HCT116 (cell line): Measurements from ENCODE around the gene ACRV1. TPM values are rescaled to one million over a fixed set of nuclear protein-coding genes. Genes with fewer than 3 reads are reported as not detected.

Experiments
- ATAC-seq: fragments of 200-7000 bp; cut with Tn5 transposase; 2 replicates; pipeline ENCODE4 v1.9.1; 2020; ENCODE audit warnings: mild to moderate bottlenecking, moderate library complexity
- BruUV-seq: library from RNA; stranded (reverse); fragments of 400-500 nt; replicated peaks from 2 replicates; lab custom pipeline; 2021; lab: Mats Ljungman, UMichigan
- CTCF ChIA-PET: fragments of 300-600 bp; sonication (Branson Sonifier 250); formaldehyde crosslinking; loops from one replicate; lab custom pipeline; 2021; ENCODE audit warnings: antibody characterized with exemption; lab: Charles Lee
- POLR2A ChIA-PET: fragments of 300-600, 350-600 bp; sonication (Branson Sonifier 250); formaldehyde crosslinking; loops from one replicate; lab custom pipeline; 2021; ENCODE audit warnings: antibody characterized with exemption; lab: Charles Lee
- RAD21 ChIA-PET, 2 experiments: fragments of 300-600 bp; sonication (Branson Sonifier 250); formaldehyde crosslinking; loops; one replicate each; lab custom pipeline; 2023; ENCODE audit warnings: low total read pairs in 2 of 2; ENCODE audit not compliant: uncharacterized antibody in 2 of 2, unreplicated experiment in 2 of 2, low non-redundant PET in 1 of 2; lab: Charles Lee
- DNase-seq: peaks from one replicate; pipeline ENCODE4 v3.0.0-alpha.2; 2010; ENCODE audit warnings: low read depth, low spot score
- H2AFZ ChIP-seq: fragments of 200-600 bp; shearing (Covaris generic), sonication (generic); 2 replicates; pipeline ENCODE4 v1.6.1; 2017; ENCODE audit warnings: low read depth, mixed run types, mixed read lengths, antibody characterized with exemption, low read length; ENCODE audit not compliant: poor library complexity, severe bottlenecking
- H3K27ac ChIP-seq: 2 replicates; pipeline ENCODE4 v1.5.1; 2012; ENCODE audit warnings: low read depth, low read length
- H3K27me3 ChIP-seq: fragments of 200-600 bp; sonication (generic); 2 replicates; pipeline ENCODE4 v1.6.1; 2016; ENCODE audit warnings: mixed run types, low read length, mixed read lengths; ENCODE audit not compliant: insufficient read depth
- H3K36me3 ChIP-seq, 2 experiments: fragments of 200-500 bp in 1 of 2; fragments of 200-600 bp in 1 of 2; sonication (Bioruptor generic) in 1 of 2; sonication (generic) in 1 of 2; 2 replicates each; pipeline versions ENCODE4 v1.5.1 to v1.6.1; 2014 to 2016; ENCODE audit warnings: low read length in 2 of 2, inconsistent platforms in 1 of 2, mixed read lengths in 1 of 2, mixed run types in 1 of 2; ENCODE audit not compliant: insufficient read depth in 2 of 2, control insufficient read depth in 1 of 2
- H3K4me1 ChIP-seq, 2 experiments: fragments of 200-600 bp in 1 of 2; sonication (generic) in 1 of 2; 2 replicates each; pipeline versions ENCODE4 v1.5.1 to v1.6.1; 2012 to 2017; ENCODE audit warnings: low read length in 2 of 2, inconsistent platforms in 1 of 2, mild to moderate bottlenecking in 1 of 2, mixed read lengths in 1 of 2, mixed run types in 1 of 2, moderate library complexity in 1 of 2; ENCODE audit not compliant: insufficient read depth in 2 of 2, control insufficient read depth in 1 of 2
- H3K4me2 ChIP-seq: fragments of 200-600 bp; sonication (generic); 2 replicates; pipeline ENCODE4 v1.6.1; 2017; ENCODE audit warnings: mixed run types, low read length, mixed read lengths
- H3K4me3 ChIP-seq, 2 experiments: fragments of 200-600 bp in 1 of 2; sonication (generic) in 1 of 2; replicated peaks in 1 of 2; 2 replicates each; pipeline ENCODE4 v1.5.1; 2011 to 2016; ENCODE audit warnings: low read length in 2 of 2, control low read depth in 1 of 2, low read depth in 1 of 2, mild to moderate bottlenecking in 1 of 2, mixed read lengths in 1 of 2, mixed run types in 1 of 2
- H3K79me2 ChIP-seq: fragments of 200-600 bp; sonication (generic); 2 replicates; pipeline ENCODE4 v1.6.1; 2017; ENCODE audit warnings: mild to moderate bottlenecking, mixed run types, low read length, moderate library complexity, mixed read lengths; ENCODE audit not compliant: insufficient read depth
- H3K9ac ChIP-seq: fragments of 200-600 bp; sonication (generic); 2 replicates; pipeline ENCODE4 v1.6.1; 2016; ENCODE audit warnings: low read length, mixed read lengths
- H3K9me2 ChIP-seq: fragments of 200-600 bp; sonication (generic), shearing (Covaris generic); 2 replicates; pipeline ENCODE4 v1.6.1; 2017; ENCODE audit warnings: mixed run types, mild to moderate bottlenecking, moderate library complexity; ENCODE audit not compliant: insufficient read depth
- H3K9me3 ChIP-seq, 2 experiments: fragments of 200-500 bp in 1 of 2; fragments of 200-600 bp in 1 of 2; sonication (Bioruptor generic) in 1 of 2; sonication (generic) in 1 of 2; 2 replicates each; pipeline ENCODE4 v1.6.1; 2014 to 2017; ENCODE audit warnings: low read length in 2 of 2, mixed read lengths in 2 of 2, inconsistent platforms in 1 of 2, low read depth in 1 of 2, mild to moderate bottlenecking in 1 of 2, mixed run types in 1 of 2, moderate library complexity in 1 of 2; ENCODE audit not compliant: control insufficient read depth in 1 of 2, insufficient read depth in 1 of 2
- H4K20me1 ChIP-seq: fragments of 200-600 bp; sonication (generic), shearing (Covaris generic); 2 replicates; pipeline ENCODE4 v1.6.1; 2017; ENCODE audit warnings: mixed run types, mild to moderate bottlenecking, moderate library complexity; ENCODE audit not compliant: insufficient read depth
- CBX3 ChIP-seq: IDR thresholded peaks from 2 replicates; pipeline ENCODE4 v1.6.1; 2012; ENCODE audit warnings: low read depth
- CEBPB ChIP-seq: IDR thresholded peaks from 2 replicates; pipeline ENCODE4 v1.6.1; 2012; ENCODE audit warnings: low read depth
- CTCF ChIP-seq, 3 experiments: fragments of 200-600 bp in 1 of 3; sonication (generic) in 1 of 3; IDR thresholded peaks in 2 of 3; conservative IDR thresholded peaks in 1 of 3; 2 replicates each; pipeline ENCODE4 v1.5.1; 2012 to 2017; ENCODE audit warnings: low read depth in 2 of 3, low read length in 2 of 3, antibody characterized with exemption in 1 of 3, borderline replicate concordance in 1 of 3, control low read depth in 1 of 3, mild to moderate bottlenecking in 1 of 3, mixed read lengths in 1 of 3, mixed run types in 1 of 3, moderate library complexity in 1 of 3; ENCODE audit not compliant: insufficient read depth in 1 of 3
- EGR1 ChIP-seq: IDR thresholded peaks from 2 replicates; pipeline ENCODE4 v1.6.1; 2012; ENCODE audit warnings: low read depth
- ELF1 ChIP-seq: IDR thresholded peaks from 2 replicates; pipeline ENCODE4 v1.6.1; 2012; ENCODE audit warnings: low read depth, borderline replicate concordance
- EZH2 ChIP-seq: fragments of 200-600 bp; sonication (generic); IDR thresholded peaks from 2 replicates; pipeline ENCODE4 v1.6.1; 2017; ENCODE audit warnings: antibody characterized with exemption, mixed run types
- EZH2phosphoT487 ChIP-seq: fragments of 200-600 bp; IDR thresholded peaks from 2 replicates; pipeline ENCODE4 v1.6.1; 2018; ENCODE audit warnings: antibody characterized with exemption, borderline replicate concordance
- POLR2A ChIP-seq: IDR thresholded peaks from 2 replicates; pipeline ENCODE4 v1.7.0; 2011; ENCODE audit warnings: borderline replicate concordance; ENCODE audit not compliant: insufficient read depth, insufficient read length; ENCODE audit errors: extremely low read depth
- POLR2AphosphoS5 ChIP-seq: IDR thresholded peaks from 2 replicates; pipeline ENCODE4 v1.6.1; 2011; ENCODE audit warnings: mild to moderate bottlenecking, low read depth, low read length, moderate library complexity
- REST ChIP-seq: IDR thresholded peaks from 2 replicates; pipeline ENCODE4 v1.6.1; 2012; ENCODE audit warnings: low read depth
- SIN3A ChIP-seq: IDR thresholded peaks from 2 replicates; pipeline ENCODE4 v1.6.1; 2012; ENCODE audit warnings: low read depth
- SP1 ChIP-seq: IDR thresholded peaks from 2 replicates; pipeline ENCODE4 v1.6.1; 2012; ENCODE audit warnings: low read depth
- SRF ChIP-seq: IDR thresholded peaks from 2 replicates; pipeline ENCODE4 v1.6.1; 2012; ENCODE audit warnings: low read depth
- YY1 ChIP-seq: IDR thresholded peaks from 2 replicates; pipeline ENCODE4 v1.6.1; 2011; ENCODE audit warnings: low read length, low read depth, moderate library complexity, mild to moderate bottlenecking; ENCODE audit not compliant: insufficient replicate concordance; ENCODE audit errors: extremely low read depth
- ZFX ChIP-seq: fragments of 450-650 bp; IDR thresholded peaks from 2 replicates; pipeline ENCODE4 v1.6.1; 2017
- intact Hi-C: fragments of 100-400 bp; cut with micrococcal nuclease; formaldehyde crosslinking; loops from 2 replicates; pipeline ENCODE4 v1.10.0; 2022
- total RNA-seq: library from RNA; stranded (reverse); gene quantifications from one replicate; pipeline ENCODE4 v1.2.1, GENCODE V29; 2021; ENCODE audit not compliant: unreplicated experiment
- TF ChIP-seq, protein P1 (sequence below): IDR thresholded peaks from 2 replicates; pipeline ENCODE4 v1.6.1; 2012

ACRV1 gene
- total RNA-seq, 1 experiment from 2014 or later, result not detected

DNA sequence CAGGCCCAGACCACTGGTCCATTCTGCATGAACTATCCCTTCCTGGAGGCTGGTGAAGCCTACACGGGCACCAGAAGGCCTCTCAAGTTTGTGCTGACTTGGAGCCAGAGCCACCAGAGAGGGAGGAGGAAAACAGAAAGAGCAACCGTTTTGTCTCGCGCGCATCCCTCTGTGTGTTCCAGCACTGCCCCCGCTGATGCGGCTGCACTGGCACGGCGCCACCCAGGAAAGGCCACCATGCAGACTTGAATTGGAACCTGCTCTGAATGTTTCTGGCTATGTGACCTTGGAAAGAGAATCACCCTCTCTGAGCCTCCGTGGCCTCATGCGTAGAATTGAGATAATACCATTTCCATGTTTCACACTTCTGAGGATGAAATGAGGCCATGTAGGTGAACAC lies 7.4 kb upstream of the ACRV1 start (continued):
- no peak for TF ChIP-seq REST
- TF ChIP-seq YY1, result no peak
- TF ChIP-seq SRF, result no peak
- TF ChIP-seq, protein P1, sequence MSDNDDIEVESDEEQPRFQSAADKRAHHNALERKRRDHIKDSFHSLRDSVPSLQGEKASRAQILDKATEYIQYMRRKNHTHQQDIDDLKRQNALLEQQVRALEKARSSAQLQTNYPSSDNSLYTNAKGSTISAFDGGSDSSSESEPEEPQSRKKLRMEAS, result no peak
- no peak for TF ChIP-seq ELF1
- TF ChIP-seq EZH2, result no peak
- TF ChIP-seq CBX3, result no peak
- TF ChIP-seq ZFX, result no peak

GRCh38 chr11:125685228-125685627 lies 4.6 kb upstream of the ACRV1 start:
- H3K4me2 ChIP-seq, result no peak overlapping the region
- CTCF ChIA-PET, result no interaction called here
- no peak overlapping the region for H3K27ac ChIP-seq
- no peak overlapping the region for H3K4me3 ChIP-seq
- DNase-seq (no peak), ATAC-seq (no peak)
- H4K20me1 ChIP-seq, result no peaks in the 10 kb centered on the region
- POLR2A ChIA-PET, result no interaction called here
- H3K9me3 ChIP-seq, result no peaks in the 10 kb centered on the region
- H3K9ac ChIP-seq, result no peak overlapping the region
- RAD21 ChIA-PET, result no interaction called here
- no peaks in the 10 kb centered on the region for H3K36me3 ChIP-seq
- H3K27me3 ChIP-seq, result no peaks in the 10 kb centered on the region
- H3K9me2 ChIP-seq, result no peaks in the 10 kb centered on the region
- no peak overlapping the region for H2AFZ ChIP-seq
- TF ChIP-seq CBX3, result no peak
- no peak for TF ChIP-seq CTCF (IDR thresholded peaks at IDR 0.05 in 2 of 3, conservative IDR thresholded peaks at IDR 0.05 in 1 of 3; ENCODE audit: borderline replicate concordance in 1 of 3, insufficient read depth in 1 of 3, low read depth in 2 of 3, low read length in 2 of 3)
- TF ChIP-seq, protein P1, result no peak
- no peak for TF ChIP-seq SIN3A
- TF ChIP-seq ELF1, result no peak
- TF ChIP-seq EZH2, result no peak
- no peak for TF ChIP-seq SP1
- TF ChIP-seq EGR1, result no peak
- no peak for TF ChIP-seq YY1
- TF ChIP-seq POLR2AphosphoS5, result no peak
- no peak for TF ChIP-seq POLR2A
- no peak for TF ChIP-seq REST
- no peak for TF ChIP-seq CEBPB
- TF ChIP-seq EZH2phosphoT487, result no peak
- H3K79me2 ChIP-seq, result no peaks in the 10 kb centered on the region
- intact Hi-C loops, result no loop called here
- no TSS peak for BruUV-seq
- H3K4me1 ChIP-seq, result no peaks in the 10 kb centered on the region
